ENCODE results near the gene C2orf72.
A peak's percentile ranks its signal among the peaks of the same experiment; 100 is the strongest.
"Not testable (repeated sequence)": the region's sequence is repeated elsewhere in the genome, so short reads cannot be mapped to it uniquely, and the experiment has no call there.

C2orf72 gene

GRCh38 chr2:231063347-231063746, 26.0 kb downstream of the C2orf72 start:
- Histone ChIP-seq H3K36me3 (replicated peaks) (peaks cover 46% of the 10 kb centered on the region), H3K27me3 (replicated peaks) (no peaks in the 10 kb centered on the region), H3K4me3 (ENCODE audit: low read depth, low read length) (no peak overlapping the region), H3K27ac (no peak overlapping the region)
- no peak for DNase-seq
- TF ChIP-seq, protein P1, sequence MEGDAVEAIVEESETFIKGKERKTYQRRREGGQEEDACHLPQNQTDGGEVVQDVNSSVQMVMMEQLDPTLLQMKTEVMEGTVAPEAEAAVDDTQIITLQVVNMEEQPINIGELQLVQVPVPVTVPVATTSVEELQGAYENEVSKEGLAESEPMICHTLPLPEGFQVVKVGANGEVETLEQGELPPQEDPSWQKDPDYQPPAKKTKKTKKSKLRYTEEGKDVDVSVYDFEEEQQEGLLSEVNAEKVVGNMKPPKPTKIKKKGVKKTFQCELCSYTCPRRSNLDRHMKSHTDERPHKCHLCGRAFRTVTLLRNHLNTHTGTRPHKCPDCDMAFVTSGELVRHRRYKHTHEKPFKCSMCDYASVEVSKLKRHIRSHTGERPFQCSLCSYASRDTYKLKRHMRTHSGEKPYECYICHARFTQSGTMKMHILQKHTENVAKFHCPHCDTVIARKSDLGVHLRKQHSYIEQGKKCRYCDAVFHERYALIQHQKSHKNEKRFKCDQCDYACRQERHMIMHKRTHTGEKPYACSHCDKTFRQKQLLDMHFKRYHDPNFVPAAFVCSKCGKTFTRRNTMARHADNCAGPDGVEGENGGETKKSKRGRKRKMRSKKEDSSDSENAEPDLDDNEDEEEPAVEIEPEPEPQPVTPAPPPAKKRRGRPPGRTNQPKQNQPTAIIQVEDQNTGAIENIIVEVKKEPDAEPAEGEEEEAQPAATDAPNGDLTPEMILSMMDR (IDR thresholded peaks at IDR 0.05; ENCODE audit: low read depth, low read length, missing control alignments), result no peak
- in situ Hi-C loops (cut with HindIII; ENCODE audit: low pct_ligation_motif_present, low sequenced_read_pairs), result no loop called here

- peaks cover 49% of the 10 kb centered on the region for H3K36me3 ChIP-seq (replicated peaks)
- DNase-seq, result no peak
- in situ Hi-C loops (cut with HindIII; ENCODE audit: low pct_ligation_motif_present, low sequenced_read_pairs), result no loop called here
Measured at GRCh38 chr2:231065966-231066365, 28.6 kb downstream of the C2orf72 start.

DNA sequence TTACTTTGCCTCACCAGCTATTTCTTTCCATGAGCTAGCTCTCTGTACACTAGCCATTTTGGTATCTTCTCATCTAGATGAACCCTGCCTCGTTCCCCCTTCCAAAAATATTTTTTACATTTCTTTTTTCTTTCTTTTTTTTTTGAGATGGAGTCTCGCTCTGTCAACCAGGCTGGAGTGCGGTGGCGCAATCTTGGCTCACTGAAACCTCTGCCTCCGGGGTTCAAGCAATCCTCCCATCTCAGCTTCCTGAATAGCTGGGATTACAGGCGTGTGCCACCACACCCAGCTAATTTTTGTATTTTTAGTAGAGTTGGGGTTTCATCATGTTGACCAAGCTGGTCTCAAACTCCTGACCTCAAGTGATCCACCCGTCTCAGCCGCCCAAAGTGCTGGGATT, 30.2 kb downstream of the C2orf72 start:
- H3K4me3 ChIP-seq (ENCODE audit: low read depth, low read length); H3K27ac ChIP-seq; DNase-seq; H3K27me3 ChIP-seq (replicated peaks); in situ Hi-C loops (cut with HindIII; ENCODE audit: low pct_ligation_motif_present, low sequenced_read_pairs): not testable (repeated sequence)
- peaks cover 48% of the 10 kb centered on the region for H3K36me3 ChIP-seq (replicated peaks)

More at GRCh38 chr2:231065966-231066365, 28.6 kb downstream of the C2orf72 start:
- TF ChIP-seq, protein P1 (IDR thresholded peaks at IDR 0.05; ENCODE audit: low read depth, low read length, missing control alignments), result no peak
- H3K4me3 ChIP-seq (ENCODE audit: low read depth, low read length), result no peak overlapping the region
- H3K27me3 ChIP-seq (replicated peaks), result no peaks in the 10 kb centered on the region
- H3K27ac ChIP-seq, result no peak overlapping the region

GRCh38 chr2:231068525-231069222, 31.4 kb downstream of the C2orf72 start:
- Histone ChIP-seq H3K36me3 (replicated peaks) (peaks cover 46% of the 10 kb centered on the region), H3K27me3 (replicated peaks) (no peaks in the 10 kb centered on the region), H3K4me3 (ENCODE audit: low read depth, low read length) (no peak overlapping the region), H3K27ac (peak overlapping the region; percentile 51)
- DNase-seq, result peak; percentile 78
- TF ChIP-seq, protein P1 (IDR thresholded peaks at IDR 0.05; ENCODE audit: low read depth, low read length, missing control alignments), result no peak
- in situ Hi-C loops (cut with HindIII; ENCODE audit: low pct_ligation_motif_present, low sequenced_read_pairs), result no loop called here

DNA sequence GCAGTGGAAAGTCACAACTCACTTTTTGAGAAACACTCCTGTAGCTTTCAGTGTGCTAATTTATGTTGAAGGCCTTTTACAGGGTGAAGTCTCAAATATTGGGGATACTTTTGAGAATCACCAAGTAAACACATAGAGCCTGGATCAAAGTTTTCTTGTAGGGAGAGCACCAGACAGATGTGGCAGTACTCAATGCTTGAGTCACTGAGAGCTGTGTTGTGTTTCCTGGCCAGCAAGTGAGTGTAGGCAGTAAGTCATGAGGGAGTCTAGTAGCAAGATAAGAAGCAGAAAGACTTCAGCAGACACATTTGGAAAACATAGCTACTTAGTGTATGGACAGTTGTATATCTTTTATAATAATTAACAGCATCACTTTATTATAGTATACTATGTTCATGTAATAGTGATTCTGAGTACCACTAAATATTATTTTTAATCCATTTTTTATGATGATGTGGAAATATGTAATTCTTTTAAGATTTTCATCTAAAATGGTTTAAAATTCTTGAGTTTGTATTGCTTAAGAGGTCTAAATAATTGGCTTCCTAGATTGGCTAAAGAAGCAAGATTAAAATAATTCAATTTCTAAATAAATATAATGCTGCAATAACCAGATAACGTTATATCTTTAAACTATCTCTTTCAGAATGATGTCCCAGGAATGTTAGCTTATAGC, 32.2 kb downstream of the C2orf72 start:
- H3K27me3 ChIP-seq (replicated peaks), result no peaks in the 10 kb centered on the region
- H3K4me3 ChIP-seq (ENCODE audit: low read depth, low read length), result no peak overlapping the region
- peak overlapping the region; percentile 51 for H3K27ac ChIP-seq
- DNase-seq, result peak; percentile 83
- in situ Hi-C loops (cut with HindIII; ENCODE audit: low pct_ligation_motif_present, low sequenced_read_pairs), result no loop called here
- H3K36me3 ChIP-seq (replicated peaks), result peaks cover 38% of the 10 kb centered on the region
- TF ChIP-seq, protein P1 (IDR thresholded peaks at IDR 0.05; ENCODE audit: low read depth, low read length, missing control alignments), result no peak

- Histone ChIP-seq H3K4me3 (ENCODE audit: low read depth, low read length) (no peak overlapping the region), H3K27ac (no peak overlapping the region), H3K36me3 (replicated peaks) (peaks cover 65% of the 10 kb centered on the region), H3K27me3 (replicated peaks) (no peaks in the 10 kb centered on the region)
- TF ChIP-seq, protein P1 (IDR thresholded peaks at IDR 0.05; ENCODE audit: low read depth, low read length, missing control alignments), result no peak
- no peak for DNase-seq
- in situ Hi-C loops (cut with HindIII; ENCODE audit: low pct_ligation_motif_present, low sequenced_read_pairs), result no loop called here
Measured at GRCh38 chr2:231084565-231084964, 47.2 kb downstream of the C2orf72 start.

All from brain microvascular endothelial cell (primary cell).